Astrocyte (in vitro differentiated cells and primary cell): ENCODE results near the gene DCST1.

Experiments used
- EZH2 ChIP-seq: IDR thresholded peaks from 2 replicates; pipeline ENCODE4 v1.6.1; 2012; ENCODE audit warnings: mild to moderate bottlenecking, low read length, inconsistent platforms; ENCODE audit not compliant: insufficient read depth
- TF ChIP-seq, protein P1 (sequence below): IDR thresholded peaks from 2 replicates; pipeline ENCODE4 v1.5.1; 2011; ENCODE audit warnings: low read depth, mild to moderate bottlenecking, inconsistent platforms, low read length, moderate library complexity; ENCODE audit not compliant: insufficient read depth

DNA sequence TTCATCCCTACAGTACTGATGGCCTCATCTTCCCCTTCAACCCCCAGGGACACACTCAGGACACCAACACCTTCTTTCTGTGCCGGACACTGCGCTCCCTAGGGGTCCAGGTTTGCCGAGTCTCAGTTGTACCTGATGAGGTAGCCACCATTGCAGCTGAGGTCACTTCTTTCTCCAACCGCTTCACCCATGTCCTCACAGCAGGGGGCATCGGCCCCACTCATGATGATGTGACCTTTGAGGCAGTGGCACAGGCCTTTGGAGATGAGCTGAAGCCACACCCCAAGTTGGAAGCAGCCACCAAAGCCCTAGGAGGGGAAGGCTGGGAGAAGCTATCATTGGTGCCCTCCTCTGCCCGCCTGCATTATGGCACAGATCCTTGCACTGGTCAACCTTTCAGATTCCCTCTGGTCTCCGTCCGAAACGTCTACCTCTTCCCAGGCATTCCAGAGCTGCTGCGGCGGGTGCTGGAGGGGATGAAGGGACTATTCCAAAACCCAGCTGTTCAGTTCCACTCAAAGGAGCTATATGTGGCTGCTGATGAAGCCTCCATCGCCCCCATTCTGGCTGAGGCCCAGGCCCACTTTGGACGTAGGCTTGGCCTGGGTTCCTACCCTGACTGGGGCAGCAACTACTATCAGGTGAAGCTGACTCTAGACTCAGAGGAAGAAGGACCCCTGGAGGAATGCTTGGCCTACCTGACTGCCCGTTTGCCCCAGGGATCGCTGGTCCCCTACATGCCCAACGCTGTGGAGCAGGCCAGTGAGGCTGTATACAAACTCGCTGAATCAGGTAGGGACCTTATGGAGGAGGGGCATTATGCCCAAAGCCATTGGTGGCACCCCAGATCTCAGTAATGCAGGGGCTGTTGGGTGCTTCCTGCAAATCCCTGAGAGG, 45.3 kb upstream of the DCST1 start:
- TF ChIP-seq, protein P1, sequence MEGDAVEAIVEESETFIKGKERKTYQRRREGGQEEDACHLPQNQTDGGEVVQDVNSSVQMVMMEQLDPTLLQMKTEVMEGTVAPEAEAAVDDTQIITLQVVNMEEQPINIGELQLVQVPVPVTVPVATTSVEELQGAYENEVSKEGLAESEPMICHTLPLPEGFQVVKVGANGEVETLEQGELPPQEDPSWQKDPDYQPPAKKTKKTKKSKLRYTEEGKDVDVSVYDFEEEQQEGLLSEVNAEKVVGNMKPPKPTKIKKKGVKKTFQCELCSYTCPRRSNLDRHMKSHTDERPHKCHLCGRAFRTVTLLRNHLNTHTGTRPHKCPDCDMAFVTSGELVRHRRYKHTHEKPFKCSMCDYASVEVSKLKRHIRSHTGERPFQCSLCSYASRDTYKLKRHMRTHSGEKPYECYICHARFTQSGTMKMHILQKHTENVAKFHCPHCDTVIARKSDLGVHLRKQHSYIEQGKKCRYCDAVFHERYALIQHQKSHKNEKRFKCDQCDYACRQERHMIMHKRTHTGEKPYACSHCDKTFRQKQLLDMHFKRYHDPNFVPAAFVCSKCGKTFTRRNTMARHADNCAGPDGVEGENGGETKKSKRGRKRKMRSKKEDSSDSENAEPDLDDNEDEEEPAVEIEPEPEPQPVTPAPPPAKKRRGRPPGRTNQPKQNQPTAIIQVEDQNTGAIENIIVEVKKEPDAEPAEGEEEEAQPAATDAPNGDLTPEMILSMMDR: no peak
- no peak for TF ChIP-seq EZH2
